ENCODE results near the gene C15orf40.
"Not testable (repeated sequence)": the region's sequence is repeated elsewhere in the genome, so short reads cannot be mapped to it uniquely, and the experiment has no call there.

The C15orf40 gene

DNA sequence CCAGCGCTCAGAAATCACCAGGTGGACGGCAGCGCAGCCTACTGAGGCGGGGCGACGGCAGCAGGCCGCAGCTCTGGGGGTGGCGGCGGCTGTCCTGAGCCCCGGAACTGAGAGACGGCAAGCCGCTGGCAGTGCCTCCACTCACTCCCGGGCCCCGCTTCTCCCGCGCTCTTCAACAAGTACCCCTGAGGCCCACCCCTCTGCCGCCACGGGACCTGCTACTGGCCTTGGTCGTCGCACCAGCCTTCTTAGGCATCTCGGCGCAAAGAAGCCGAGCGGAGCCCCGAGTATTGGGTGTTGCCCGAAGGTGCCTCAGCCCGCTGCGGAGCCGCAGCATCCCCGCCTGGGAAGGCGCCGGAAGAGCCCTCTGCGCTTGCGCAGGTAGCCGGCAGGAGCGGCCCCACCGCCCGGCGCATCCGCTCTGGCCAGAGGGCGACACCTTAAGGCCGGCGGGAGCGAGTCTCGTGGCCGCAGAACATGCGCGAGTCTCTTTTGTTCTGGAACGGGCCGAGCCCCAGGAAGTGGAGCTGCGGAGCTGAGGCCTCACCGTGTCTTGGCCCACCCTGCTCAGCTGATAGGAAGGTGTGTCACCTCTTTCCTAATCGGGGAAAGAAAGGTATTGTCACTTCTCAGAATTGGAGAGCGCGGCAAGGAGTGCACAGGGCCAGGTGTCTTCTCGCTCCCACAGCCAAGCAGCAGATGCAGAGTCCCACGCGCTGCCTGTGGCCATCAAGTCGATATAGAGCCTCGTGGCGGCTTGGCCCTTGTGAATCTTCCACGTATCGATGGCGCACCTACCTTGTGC is at the start of gene C15orf40:
C15orf40 (minus strand) TSS at position 369 of the 805 bp plus-strand sequence; CDS start at position 337, 32 bp downstream.
- DNase-seq, result peak; percentile 90

DNA sequence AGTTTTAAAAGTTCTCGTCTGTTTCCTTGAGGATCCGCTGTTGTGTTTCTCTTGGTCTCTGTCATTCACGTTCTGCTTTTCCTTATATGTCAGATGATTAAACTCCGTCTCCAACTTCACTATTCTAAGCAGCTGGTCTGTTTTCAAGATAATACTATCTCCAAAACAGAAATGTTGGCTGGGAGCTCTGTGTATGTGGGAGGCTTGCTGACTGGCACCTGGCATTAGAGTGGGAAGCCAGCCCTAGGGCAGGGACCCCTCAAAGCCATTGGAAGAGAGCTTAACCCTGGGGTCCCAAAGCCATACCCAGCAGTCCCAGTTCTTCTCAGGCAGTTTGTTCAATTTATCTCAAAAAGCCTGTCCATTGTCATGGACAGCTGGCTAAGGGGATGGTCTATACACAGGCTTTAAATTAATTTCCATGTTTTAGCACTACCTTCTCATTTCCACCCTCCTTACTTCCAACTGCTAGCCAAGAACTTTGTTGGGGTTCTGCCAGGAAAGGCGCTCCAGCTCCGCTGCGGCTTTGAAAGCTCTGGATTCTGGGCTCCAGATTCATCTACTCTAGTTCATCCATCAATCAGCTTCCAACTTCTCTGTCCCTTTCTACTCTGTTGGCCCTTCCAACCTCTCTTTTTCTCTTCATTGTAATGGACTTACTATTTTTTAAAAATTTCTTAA is 46.4 kb upstream of the C15orf40 start:
- DNase-seq, result no peak

DNA sequence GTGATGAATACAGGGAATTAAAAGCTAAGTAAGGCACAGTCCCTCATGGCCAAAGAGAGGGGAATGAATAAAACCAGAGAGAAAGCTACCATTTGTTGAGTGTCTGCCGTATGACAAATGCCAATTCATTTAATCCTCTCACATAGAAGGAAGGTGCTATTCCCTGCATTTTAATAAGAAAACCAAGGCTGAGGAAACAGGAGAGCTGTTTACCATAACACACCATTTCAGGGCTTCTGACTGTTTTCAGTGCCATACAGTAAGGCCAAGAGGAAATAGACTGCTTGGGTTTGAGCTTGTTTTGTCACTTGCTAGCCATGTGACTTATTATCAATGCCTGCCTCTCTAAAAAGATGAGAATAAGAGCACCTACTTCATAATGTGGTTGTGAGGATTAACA is 45.6 kb upstream of the C15orf40 start:
- no peak for DNase-seq

DNA sequence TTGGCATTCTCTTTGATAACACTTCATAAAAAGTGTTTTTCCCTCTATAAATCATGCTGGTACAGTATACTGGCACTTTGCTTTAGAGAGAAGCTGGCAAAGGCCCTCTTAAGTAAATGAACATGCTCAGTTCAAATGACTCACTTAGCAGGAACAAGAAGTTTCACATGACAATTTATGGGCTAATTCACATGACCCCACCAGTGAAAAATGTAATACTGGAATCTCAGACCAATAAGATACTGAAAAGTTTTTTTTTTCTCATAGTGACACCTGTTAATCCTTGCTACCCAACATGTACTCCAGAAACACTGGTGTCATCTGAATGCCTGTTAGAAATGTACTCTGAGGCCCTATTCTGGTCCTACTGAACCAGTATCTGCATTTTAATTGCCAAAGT is 41.7 kb upstream of the C15orf40 start:
- DNase-seq, result peak; percentile 19

DNA sequence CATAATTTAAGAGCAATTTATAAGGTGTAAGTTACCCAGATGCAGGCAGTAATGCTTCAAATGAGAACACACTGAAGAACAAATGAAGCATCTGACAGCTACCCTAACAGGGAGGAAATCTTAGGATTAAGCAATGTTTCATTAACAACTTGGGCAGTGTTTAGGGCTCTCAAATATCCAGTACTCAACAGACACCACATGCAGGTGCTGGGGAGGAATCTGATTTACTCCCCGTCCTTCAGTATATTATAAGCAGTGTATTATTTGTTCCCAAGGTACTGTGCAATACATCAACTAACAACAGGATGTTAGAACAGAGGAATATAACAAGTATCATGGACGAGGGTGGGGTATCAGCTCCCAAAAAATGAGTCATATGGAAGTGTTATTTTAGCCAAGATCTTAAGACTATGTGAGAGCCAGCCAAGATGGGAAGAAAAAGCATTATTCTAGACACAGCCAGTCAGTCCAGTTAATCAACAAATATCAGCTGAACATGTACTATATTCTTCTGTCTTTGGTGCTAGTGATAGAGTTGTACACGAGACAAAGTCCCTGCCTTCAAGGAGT is 35.2 kb upstream of the C15orf40 start:
- peak; percentile 38 for DNase-seq

DNA sequence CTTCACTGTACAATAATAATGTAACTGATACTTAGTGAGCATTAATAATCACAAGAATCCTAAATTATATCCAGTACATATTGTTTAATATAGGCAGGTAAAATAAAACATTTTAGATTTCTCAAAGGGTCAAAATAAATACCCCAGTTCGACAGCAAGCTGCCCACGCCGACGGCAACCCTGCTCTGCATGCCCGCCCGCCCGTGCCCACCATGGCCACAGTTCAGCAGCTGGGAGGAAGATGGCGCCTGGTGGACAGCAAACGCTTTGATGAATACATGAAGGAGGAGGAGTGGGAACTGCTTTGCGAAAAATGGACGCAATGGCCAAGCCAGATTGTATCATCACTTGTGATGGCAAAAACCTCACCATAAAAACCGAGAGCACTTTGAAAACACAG is 32.7 kb upstream of the C15orf40 start:
- DNase-seq, result no peak

DNA sequence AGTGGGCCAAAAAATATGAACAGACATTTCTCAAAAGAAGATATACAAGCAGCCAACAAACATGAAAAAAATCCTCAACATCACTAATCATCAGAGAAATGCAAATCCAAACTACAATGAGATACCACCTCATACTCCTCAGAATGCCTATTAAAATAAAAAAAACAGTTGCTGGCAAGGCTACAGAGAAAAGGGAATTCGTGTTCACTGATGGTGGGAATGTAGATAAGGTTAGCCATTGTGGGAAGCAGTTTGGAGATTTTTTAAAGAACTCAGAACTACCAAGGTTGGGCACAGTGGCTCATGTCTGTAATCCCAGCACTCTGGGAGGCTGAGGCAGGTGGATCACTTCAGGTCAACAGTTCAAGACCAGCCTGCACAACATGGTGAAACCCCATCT is 27.8 kb upstream of the C15orf40 start:
- no peak for DNase-seq

DNA sequence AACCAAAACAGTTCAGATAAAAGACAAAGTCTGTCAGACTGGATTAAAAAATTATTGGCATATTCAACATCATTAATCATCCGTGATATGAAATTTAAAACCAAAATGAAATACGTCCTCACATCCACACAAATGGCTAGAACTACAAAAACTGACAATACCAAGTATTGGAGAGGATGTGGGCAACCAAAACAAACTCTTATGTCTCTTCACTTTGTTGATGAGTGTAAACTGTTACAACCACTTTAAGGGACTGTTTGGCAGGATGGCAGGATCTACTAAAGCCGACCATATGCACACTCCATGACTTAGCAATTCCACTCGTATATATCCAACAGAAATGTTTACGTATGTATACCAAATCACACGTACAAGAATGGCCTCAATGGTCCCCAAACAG is 24.8 kb upstream of the C15orf40 start:
- no peak for DNase-seq

DNA sequence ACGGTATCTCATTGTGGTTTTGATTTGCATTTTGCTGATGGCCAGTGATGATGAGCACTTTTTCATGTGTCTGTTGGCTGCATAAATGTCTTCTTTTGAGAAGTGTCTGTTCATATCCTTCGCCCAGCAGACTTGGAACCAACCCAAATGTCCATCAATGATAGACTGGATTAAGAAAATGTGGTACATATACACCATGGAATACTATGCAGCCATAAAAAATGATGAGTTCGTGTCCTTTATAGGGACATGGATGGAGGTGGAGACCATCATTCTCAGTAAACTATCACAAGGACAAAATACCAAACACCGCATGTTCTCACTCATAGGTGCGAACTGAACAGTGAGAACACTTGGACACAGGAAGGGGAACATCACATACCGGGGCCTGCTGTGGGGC is 19.8 kb upstream of the C15orf40 start:
- not testable (repeated sequence) for DNase-seq

DNA sequence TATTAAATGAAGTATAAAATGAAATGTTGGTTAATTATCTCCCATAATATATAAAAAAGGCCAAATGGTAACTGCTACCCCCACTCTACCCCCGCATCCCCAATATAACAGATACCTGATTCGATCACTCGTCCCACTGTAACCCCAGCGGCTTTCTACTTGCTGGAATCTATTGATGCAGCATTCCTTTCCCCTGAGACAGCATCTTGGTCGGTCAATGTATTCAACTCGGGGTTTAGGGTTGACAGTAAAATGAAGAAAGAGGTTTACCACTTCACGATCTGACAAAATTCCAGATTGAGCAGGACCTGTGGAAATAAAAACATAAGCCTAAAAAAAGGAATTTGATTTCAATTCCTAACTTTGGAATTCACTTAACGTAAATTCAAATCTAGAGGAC is 18.6 kb upstream of the C15orf40 start:
- peak; percentile 52 for DNase-seq

DNA sequence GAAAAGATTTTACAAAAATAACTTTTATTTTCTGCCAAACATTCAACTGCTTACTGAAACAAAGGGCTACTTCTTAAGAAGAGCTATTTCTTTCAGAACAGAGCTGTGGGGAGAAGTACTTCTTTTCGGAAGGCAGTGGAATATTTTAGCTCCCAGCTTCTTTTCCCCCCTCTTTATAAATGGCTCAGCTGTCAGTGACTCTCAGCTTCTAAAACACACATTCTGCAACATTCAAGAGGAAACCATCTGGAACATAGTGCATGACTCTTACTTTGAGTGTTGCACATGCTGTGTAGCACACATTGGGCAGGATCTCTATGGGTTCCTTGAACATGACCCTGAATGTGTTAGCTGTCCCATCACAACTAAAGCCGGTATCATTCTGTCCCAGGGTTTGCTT is 7.0 kb upstream of the C15orf40 start:
- no peak for DNase-seq

DNA sequence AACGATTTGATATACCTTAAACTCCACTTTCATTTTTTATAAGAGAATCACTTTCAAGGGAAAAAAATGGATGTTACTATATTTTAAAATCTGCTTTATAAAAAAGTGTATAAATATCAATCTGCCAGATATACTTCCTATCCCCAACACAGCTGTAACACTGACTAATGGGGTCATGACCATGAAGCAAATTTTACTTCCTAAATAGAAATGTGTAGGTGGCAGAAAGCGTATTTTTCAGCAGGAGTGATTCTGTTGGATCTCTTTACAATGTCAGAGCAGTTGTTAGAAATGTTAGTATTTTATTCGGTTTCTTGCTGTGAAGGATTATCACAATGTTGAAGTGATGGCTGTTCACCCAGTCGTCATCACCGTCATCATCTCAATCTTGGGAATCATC is 5.5 kb upstream of the C15orf40 start:
- DNase-seq, result no peak

DNA sequence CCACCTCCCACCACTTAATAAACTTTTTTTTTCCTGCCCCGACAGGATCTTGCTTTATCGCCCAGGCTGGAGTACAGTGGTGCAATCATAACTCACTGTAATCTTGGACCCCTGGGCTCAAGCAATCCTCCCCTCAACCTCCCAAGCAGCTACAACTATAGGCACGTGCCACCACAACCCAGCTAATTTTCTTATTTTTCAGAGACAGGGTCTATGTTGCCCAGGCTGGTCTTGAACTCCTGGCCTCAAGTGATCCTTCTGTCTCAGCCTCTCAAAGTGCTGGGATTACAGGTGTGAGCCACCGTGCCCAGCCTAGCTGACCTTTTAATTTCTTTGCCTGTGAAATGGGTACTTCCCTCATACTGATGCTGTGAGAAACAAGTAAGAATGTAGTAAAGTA is 3.9 kb upstream of the C15orf40 start:
- no peak for DNase-seq

DNA sequence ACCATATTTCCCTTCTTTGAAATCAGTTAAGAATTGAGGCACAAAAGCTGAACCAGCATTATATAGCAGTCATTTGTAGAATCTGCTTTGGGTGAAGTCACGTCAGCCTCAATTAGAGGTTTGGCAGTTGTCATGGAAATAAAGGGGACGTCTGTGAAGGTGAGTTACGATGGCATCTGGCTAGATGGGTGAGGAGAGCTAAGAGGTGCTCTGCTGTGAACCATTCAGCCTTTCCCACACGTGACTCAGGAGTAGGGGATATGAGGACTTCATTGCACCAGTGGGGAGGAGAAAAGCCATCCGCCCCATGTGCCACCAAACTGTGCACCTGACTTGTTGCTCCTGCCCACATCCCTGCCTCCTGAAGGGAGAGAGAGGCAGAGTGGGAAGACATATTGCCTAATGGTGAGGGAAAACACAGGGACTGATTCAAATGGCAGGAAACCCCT is 2.8 kb upstream of the C15orf40 start:
- DNase-seq, result no peak

DNA sequence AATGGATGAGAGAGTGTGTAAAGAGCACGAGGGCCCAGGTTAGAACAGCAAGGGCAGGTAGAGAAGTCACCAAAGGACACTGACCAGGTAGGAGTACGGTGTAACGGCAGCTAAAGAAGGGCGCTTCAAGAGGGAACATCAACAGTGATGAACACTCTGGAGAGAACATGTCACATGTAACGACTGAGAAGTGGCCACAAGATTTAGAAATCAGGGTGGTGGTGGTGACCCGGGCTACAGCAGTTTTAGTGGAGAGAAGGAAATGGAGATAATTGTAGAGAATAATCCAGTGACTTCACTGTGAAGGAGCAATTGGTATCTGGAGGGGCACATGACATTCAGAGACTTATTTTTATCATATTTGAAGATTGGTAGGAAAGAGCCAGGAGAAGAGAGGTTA is 1.2 kb upstream of the C15orf40 start:
- DNase-seq, result no peak

DNA sequence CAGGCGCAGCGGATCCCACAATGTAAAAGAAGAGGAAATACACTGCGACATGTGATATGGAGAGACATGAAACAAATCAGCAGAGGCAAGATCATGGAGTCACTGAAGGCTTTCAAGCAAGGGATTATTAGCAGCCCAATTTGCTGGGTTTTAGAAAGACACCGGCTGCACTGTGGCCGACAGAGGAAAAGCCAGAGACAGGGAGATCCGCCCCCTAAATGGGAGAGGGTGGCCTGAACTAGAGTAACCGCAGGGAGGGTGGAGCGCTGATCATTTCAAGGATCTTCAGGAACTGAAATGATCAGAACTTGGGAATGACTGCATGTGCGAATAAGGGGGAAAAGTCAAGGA is 612 bp upstream of the C15orf40 start:
- DNase-seq, result peak; percentile 37

DNA sequence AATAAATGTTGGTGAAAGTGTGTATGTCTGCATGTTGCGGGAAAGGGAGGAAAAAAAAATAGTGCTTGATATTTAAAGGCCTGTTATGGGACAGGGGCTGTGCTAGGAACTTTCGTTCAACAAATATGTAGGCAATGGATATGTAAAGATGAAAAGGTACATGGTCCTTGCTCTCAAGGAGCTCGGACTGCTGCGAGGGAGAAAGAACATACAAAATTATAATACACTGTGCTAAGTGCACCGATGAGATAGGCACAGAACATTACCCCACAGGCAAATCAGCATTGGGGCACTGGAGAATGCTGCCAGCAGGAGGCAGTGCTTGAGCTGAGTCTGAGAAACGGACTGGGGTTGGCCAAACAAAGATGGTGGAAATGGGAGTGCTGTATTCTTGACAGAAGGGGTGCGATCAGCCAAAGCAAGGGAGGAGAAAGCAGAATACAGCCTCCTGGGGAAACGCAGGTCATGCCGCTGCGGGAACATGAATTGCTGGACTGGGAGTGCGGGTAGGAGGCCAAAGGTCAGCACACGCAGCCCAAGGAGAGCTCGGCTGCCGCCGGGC is 649 bp downstream of the C15orf40 start:
- peak; percentile 69 for DNase-seq

DNA sequence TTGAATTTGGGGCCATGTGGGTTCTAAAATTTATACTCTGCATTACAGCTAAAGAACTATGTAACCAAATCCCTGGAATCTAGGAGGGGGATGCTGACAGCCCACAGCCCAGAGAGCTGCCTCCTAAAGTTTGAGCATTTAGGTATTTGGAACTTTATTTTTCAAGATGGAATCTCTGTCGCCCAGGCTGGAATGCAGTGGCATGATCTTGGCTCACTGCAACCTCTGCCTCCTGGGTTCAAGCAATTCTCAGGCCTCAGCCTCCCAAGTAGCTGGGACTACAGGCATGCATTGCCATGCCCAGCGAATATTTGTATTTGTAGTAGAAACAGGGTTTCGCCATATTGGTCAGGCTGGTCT is 10.8 kb downstream of the C15orf40 start:
- not testable (repeated sequence) for DNase-seq

DNA sequence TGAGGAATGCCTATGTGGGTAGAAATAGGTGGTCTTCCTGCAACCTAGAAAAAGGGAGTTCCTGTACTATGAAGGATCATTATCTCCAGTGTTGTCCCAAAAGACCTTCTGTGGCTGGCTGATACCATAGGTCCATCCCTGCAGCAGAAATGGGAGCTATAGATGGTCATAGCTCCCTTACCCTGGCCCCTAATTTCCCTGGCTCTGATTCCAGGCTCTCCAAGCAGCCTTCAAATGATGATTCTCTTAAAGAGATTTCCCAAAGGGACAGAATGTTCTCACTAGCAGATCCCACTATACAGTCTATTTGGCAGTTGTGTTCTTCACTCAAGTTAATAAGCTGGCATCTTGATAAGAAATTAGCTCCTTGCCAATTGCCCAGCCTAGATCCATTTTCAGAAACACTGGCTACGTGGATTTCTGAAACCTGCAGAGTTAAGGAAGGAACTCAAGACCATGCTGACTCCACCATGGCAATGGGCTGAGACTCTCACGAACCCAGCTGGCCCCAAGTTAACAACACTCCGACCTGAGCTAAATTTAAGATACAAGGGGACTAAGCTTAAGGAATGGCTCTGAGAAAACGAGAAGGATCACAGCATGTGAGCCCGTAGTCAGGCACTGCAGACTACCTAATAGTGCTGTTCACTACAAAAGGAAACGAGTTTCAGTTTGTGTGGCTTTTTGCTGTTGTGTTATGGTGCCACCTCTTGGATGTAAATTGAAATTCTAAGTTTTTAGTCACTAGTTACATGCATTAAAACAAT is 11.4 kb downstream of the C15orf40 start:
- DNase-seq, result peak; percentile 62

DNA sequence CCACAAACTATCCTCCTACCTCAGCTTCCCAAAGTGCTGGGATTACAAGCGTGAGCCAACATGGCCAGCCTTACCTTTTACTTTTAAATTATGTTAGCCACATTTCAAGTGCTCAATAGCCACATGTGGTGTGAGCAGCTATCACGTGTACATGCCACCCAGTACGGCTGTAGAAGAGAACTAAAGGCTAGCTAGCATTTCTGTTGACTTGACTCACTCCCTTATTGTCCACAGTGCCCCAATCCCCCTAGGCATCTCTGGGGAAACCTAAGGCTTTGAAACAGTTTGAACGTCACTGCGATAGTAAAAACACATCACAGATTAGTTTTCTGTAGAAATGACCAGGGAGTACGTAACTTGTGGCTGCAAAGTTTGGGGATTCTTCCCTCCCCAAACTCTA is 12.0 kb downstream of the C15orf40 start:
- DNase-seq, result no peak

DNA sequence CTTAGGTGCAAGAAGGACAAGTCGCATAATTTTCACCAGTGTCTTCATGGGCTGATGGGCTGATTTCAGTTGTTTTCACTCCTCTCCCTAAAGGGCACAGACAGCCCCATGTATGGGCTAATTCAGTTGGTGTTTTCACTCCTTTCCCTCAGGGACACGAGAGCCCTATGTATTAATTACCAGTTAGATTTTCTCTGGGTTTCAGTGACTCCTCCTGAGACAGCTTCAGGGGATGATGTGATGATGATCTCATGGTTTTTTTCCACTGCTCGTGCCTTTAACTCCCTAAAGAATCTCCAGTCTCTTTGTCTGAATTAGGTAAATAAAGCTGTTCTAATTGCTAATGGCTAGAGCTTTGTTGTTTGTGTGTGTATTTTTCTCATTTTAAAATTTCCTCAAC is 15.5 kb downstream of the C15orf40 start:
- DNase-seq, result no peak

DNA sequence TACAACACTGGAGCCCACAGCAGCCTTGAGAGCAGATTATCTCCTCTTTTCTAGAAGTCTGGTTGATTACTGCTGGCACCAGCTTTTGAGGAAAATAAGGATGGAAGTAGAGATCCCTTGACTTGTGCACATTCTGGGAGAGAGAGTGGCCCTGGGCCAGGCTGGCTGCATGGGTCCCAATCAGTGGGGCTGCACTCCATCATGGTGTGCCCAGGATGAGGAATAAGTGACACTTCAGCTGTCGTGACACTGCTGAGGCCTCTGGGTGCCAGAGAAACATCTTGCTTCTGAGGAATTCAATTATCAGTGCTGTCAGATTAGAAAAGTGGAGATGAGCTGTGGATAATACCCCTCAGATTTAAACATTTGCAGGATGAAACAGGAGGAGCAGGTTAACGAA is 16.4 kb downstream of the C15orf40 start:
- no peak for DNase-seq

DNA sequence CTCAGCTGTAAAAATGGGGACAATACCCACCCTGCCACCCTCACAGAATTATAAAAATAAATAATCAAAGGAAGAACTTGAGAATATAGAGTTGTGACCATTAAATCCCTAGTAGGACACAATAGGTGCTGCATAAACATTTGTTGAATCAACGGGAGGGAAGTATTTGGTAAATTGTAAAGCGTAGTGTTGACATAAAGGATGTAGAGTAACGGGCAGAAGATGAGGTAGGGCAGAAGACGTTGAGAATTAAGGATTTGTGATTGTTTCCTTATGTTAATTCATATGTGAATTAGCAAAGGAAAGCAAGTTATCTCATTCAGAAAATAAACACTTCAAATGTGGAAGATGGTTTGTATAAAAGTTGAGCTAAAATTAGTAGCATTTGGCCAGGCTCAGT is 18.3 kb downstream of the C15orf40 start:
- no peak for DNase-seq
